Stimulated activated effector memory CD8-positive, alpha-beta T cell treated with anti-CD3 and anti-CD28 coated beads, Interleukin-12 subunit alpha, Interleukin-12 subunit beta, amount 100 ng/mL, for 72 hours (primary cell): ENCODE data around the gene CD47.

Source experiments
- ATAC-seq: fragments of 150-1000 bp; cut with Tn5 transposase; 2 replicates; pipeline ENCODE4 v1.10.0; 2021
- DNase-seq, 2 donors: peaks; one replicate each; pipeline ENCODE4 v3.0.0; 2021 to 2022; ENCODE audit warnings: low spot score in 2 of 2
- H3K27ac Mint-ChIP-seq: one replicate; pipeline ENCODE4 v1.8.0; 2022; ENCODE audit warnings: mild to moderate bottlenecking, mixed read lengths
- H3K36me3 Mint-ChIP-seq: one replicate; pipeline ENCODE4 v1.8.0; 2022; ENCODE audit warnings: mild to moderate bottlenecking, mixed read lengths
- H3K4me1 Mint-ChIP-seq: one replicate; pipeline ENCODE4 v1.8.0; 2022; ENCODE audit warnings: mixed read lengths
- H3K4me3 Mint-ChIP-seq: one replicate; pipeline ENCODE4 v1.8.0; 2022; ENCODE audit warnings: mild to moderate bottlenecking, mixed read lengths
- H3K9me3 Mint-ChIP-seq: one replicate; pipeline ENCODE4 v1.8.0; 2022; ENCODE audit warnings: mixed read lengths

CD47 gene

DNA sequence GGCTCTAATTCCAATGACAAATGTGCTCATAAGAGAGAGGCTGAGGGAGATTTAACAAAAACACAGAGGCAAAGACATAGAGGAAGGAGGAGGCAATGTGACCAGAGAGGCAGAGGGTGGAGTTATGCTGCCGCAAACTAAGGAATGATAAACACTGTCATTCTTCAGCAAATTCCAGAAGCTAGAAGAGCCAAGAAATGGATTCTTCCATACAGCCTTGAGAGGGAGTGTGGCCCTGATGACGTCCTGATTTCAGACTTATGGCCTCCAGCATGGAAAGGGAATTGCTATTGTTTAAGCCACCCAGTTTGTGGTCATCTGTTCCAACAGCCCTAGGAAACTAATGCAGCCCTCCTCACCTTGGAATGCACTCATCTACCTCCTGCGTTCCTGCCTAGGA is 30.5 kb downstream of the CD47 start:
- H3K4me3 Mint-ChIP-seq, result no peak overlapping the region
- DNase-seq (no peak), ATAC-seq (no peak)
- H3K36me3 Mint-ChIP-seq, result peaks cover 100% of the 10 kb centered on the region
- H3K9me3 Mint-ChIP-seq, result no peaks in the 10 kb centered on the region
- peaks cover 40% of the 10 kb centered on the region for H3K4me1 Mint-ChIP-seq
- no peak overlapping the region for H3K27ac Mint-ChIP-seq

DNA sequence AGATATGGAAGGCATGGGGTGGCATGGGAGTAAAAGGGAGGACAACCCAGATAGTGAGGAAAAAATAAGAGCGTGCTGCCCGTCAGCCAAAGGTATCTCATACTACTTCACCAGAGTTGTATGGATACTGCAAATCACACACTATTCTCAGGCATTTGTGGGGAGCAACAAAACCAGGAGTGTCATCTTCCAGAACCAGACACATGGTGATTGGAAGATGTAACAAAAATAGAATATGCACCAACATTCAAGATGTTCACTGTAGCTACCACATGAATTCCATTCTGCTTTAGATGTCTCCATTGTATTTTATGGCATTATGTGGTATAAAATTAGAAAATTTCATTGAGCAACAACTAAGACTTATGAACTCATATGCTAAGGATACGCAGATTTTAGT is 34.9 kb downstream of the CD47 start:
- H3K27ac Mint-ChIP-seq, result no peak overlapping the region
- H3K4me1 Mint-ChIP-seq, result peaks cover 40% of the 10 kb centered on the region
- peaks cover 100% of the 10 kb centered on the region for H3K36me3 Mint-ChIP-seq
- DNase-seq (no peak), ATAC-seq (no peak)
- H3K9me3 Mint-ChIP-seq, result no peaks in the 10 kb centered on the region
- H3K4me3 Mint-ChIP-seq, result no peak overlapping the region

DNA sequence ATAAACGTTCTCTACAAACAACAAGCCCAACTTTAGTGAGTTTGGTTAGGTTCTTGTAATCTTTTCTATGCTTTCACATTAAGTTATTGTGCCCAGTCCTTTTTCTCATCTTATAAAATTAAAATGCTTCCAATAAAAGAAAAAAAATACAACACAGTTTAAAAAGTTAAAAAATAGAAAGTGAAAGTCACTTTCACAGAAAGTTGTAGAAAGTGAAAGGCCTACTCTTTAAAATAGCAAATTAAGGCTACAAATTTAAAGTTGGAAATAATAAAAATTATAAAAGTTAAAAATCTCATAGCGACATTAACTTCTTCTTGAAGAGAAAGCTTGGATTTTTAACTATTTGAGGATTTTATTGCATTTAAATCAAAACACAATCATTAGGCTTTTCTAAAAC is 35.9 kb downstream of the CD47 start:
- H3K36me3 Mint-ChIP-seq, result peaks cover 100% of the 10 kb centered on the region

DNA sequence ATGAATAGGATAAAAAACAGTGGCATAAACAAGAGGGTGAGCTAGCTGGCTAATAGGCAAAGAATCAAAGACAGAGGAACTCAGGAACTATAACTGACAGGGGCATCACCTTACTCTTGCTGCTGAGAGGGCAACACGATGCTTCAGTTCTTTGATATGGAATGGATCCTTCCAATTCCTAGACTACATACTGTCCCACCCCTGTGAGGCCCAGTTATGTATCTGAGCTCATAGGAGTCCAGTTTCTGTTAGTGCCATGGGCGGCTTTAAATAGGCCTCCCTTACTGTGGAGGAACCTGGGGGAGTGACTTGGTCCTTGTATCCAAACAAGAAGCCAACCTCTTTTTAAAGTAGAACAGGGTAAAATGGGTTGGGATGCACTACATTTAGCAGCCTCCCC is 37.3 kb downstream of the CD47 start:
- no peak for DNase-seq
- ATAC-seq, result no peak
- Mint-ChIP-seq H3K4me1 (peaks cover 32% of the 10 kb centered on the region), H3K27ac (peak overlapping the region; percentile 51), H3K4me3 (no peak overlapping the region), H3K9me3 (no peaks in the 10 kb centered on the region), H3K36me3 (peaks cover 100% of the 10 kb centered on the region)

More for the DNA sequence above, 35.9 kb downstream of the CD47 start:
- ATAC-seq, result no peak
- no peak for DNase-seq
- Mint-ChIP-seq H3K4me1 (peaks cover 30% of the 10 kb centered on the region), H3K9me3 (no peaks in the 10 kb centered on the region), H3K27ac (no peak overlapping the region), H3K4me3 (no peak overlapping the region)

DNA sequence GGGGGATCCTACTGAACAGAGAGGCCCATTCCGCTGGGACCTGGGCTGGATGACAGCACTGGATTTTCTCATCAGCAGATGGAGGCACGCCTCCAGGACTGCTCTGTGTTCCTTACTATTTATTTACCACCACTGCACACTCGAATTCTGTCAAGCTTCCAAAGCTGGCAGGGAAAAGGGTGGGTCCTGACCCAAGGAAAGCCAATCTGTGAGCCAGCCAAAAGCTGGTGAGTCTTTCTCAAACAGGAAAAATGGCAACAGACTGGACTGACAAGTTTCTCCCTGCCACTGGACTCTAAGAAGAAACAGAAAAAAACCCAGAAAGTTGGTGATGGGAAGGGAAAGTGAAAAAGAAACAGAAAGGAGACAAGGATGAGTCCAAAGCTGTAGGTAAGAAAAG is 37.8 kb downstream of the CD47 start:
- ATAC-seq (no peak), DNase-seq (no peak)
- Mint-ChIP-seq H3K4me1 (peaks cover 36% of the 10 kb centered on the region), H3K27ac (peak overlapping the region; percentile 51), H3K36me3 (peaks cover 100% of the 10 kb centered on the region), H3K9me3 (no peaks in the 10 kb centered on the region), H3K4me3 (no peak overlapping the region)

DNA sequence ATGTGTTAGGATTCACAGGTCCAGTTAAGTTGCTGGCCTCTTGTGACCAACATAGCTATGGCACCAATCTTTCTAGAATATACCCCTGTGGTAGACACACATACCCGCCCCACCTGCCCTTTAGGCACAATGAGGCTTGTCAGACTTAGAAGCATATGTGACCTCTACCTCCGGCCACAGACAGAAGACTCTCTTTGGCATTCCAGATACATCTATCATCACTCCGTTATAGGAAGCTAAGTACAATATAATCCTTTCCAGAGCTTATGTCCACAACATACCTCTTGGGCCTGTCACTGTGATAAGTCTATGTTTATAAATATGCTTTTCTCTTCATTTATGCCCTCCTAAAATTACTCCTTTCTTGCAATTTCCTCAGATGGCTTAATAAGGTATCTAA is 39.8 kb downstream of the CD47 start:
- no peak overlapping the region for H3K4me3 Mint-ChIP-seq
- no peak for DNase-seq
- H3K27ac Mint-ChIP-seq, result peak overlapping the region; percentile 41
- peaks cover 100% of the 10 kb centered on the region for H3K36me3 Mint-ChIP-seq
- H3K9me3 Mint-ChIP-seq, result no peaks in the 10 kb centered on the region
- peaks cover 56% of the 10 kb centered on the region for H3K4me1 Mint-ChIP-seq
- no peak for ATAC-seq

DNA sequence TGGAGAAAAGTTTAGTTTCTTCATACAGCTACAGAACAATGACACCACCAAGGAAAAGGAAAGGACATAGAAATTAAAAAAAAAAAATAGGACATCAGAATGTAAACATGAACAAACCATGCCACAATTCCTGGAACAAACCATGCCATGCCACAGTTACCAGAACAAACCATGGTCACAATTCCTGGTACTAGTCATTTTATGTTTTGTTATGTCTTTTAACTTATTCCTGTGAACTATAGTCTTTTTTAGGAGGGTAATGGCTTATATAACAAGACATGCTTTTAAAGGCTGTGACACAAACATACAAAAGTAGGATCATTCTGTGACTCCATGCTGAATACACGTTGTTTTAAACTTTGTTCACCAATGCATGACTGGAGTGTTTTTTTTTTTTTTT is 42.8 kb downstream of the CD47 start:
- no peaks in the 10 kb centered on the region for H3K9me3 Mint-ChIP-seq
- no peak for DNase-seq
- H3K36me3 Mint-ChIP-seq, result peaks cover 98% of the 10 kb centered on the region
- peak overlapping the region; percentile 85 for H3K27ac Mint-ChIP-seq
- peak; percentile 63 for ATAC-seq
- peaks cover 57% of the 10 kb centered on the region for H3K4me1 Mint-ChIP-seq
- H3K4me3 Mint-ChIP-seq, result no peak overlapping the region

DNA sequence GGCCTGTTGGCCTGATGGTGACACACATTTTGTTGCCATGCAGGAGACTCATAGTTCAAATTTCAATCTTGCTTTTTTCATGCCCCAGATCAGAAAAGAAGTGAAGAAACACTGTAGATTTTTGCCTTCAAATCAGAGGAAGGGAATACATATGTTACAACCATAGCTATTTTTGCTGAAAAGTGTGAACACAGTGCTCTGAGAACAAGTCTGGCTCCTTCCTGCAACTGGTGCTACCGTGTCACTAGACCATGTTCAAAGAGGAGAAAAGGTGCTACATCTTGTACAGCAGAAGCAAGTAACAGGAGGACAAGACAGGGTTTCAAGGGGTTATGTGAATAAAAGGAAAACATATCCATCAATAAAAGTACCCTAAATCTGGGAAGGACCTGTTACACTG is 44.6 kb downstream of the CD47 start:
- peaks cover 46% of the 10 kb centered on the region for H3K4me1 Mint-ChIP-seq
- peak overlapping the region; percentile 85 for H3K27ac Mint-ChIP-seq
- H3K36me3 Mint-ChIP-seq, result peaks cover 97% of the 10 kb centered on the region
- no peak overlapping the region for H3K4me3 Mint-ChIP-seq
- DNase-seq (no peak), ATAC-seq (no peak)
- no peaks in the 10 kb centered on the region for H3K9me3 Mint-ChIP-seq

DNA sequence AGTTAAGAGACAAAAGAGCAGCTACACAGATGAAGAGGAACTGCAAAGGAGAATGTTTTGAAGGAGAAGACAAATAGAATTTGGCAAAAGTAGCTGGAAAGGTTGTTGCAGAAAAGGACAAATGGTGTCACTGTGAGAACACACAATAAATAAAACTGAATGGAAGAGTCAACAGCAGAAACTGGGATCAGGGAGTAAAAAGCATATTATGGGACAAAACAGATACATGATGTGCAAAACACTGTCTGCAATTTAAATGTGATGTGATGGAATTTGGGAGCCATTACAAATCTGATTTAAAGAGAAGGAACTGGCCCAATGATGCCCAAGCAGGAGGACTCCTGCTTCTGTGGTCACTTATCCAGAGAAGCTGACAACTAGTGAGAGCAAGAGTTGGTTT is 46.1 kb downstream of the CD47 start:
- DNase-seq (no peak), ATAC-seq (no peak)
- H3K4me3 Mint-ChIP-seq, result no peak overlapping the region
- peaks cover 96% of the 10 kb centered on the region for H3K36me3 Mint-ChIP-seq
- H3K9me3 Mint-ChIP-seq, result no peaks in the 10 kb centered on the region
- peak overlapping the region; percentile 17 for H3K27ac Mint-ChIP-seq
- H3K4me1 Mint-ChIP-seq, result peaks cover 46% of the 10 kb centered on the region

DNA sequence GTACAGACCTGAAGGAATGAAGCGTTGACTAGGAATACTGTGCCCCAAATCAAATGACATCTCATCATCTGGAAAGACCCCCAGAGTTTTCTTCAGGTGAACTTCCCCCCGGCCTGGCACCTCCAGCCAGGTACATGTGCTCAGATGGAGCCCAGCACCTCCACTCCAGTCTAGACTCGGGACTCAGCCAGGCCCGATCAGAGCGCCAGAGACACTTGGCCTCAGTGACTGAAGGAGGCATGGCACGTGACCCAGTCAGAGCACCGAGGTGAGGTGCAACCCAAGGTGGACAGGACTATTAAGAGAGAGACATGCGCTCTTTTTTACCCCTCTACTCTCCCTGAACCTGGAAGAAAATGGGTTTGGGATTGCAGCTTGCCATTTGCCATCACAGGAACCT is 48.5 kb downstream of the CD47 start:
- Mint-ChIP-seq H3K9me3 (no peaks in the 10 kb centered on the region), H3K4me3 (no peak overlapping the region), H3K4me1 (peaks cover 27% of the 10 kb centered on the region), H3K27ac (peak overlapping the region; percentile 32), H3K36me3 (peaks cover 90% of the 10 kb centered on the region)
- ATAC-seq (no peak), DNase-seq (no peak)

DNA sequence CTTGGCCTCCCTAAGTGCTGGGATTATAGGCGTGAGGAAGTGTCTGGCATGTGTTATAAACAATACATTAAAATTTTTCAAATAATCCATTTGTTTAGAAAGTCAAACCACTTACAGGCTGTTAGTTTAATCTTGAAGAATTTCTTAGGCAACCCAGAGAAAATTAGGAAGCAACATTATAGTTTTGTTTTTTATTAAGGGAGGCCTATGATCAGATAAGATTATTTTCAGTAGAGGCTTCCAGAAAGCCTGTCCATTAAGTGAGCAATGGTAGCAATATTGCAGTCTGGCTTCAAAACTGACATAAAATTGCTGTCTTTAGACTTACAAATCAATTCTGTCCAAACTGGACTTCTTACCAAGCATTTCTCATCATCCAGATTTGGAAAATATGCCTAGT is 49.6 kb downstream of the CD47 start:
- peak overlapping the region; percentile 58 for H3K27ac Mint-ChIP-seq

DNA sequence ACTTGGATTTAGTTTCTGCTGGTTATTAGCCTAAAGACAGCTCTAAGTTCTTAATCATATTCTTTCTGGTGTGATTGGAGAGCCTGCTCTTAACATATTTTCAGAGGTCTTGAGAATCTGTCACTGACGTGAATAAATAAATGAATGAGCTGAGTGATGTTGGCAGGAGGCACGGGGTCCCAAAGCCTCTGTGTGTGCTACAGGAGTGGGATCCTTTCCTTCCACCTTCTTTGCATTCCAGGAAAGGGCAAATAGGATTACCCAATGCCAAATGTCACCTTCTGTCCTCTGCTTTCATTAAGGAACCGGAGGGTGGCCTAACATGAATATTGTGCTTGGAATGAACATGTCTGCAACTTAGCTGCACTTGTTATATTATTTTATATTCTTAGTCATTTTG is 53.1 kb downstream of the CD47 start:
- H3K4me1 Mint-ChIP-seq, result peaks cover 16% of the 10 kb centered on the region
- no peak for ATAC-seq
- no peaks in the 10 kb centered on the region for H3K9me3 Mint-ChIP-seq
- H3K4me3 Mint-ChIP-seq, result no peak overlapping the region
- no peak for DNase-seq
- peak overlapping the region; percentile 68 for H3K27ac Mint-ChIP-seq
- H3K36me3 Mint-ChIP-seq, result peaks cover 70% of the 10 kb centered on the region

More for the DNA sequence above, 49.6 kb downstream of the CD47 start:
- no peak overlapping the region for H3K4me3 Mint-ChIP-seq
- peaks cover 80% of the 10 kb centered on the region for H3K36me3 Mint-ChIP-seq
- H3K4me1 Mint-ChIP-seq, result peaks cover 25% of the 10 kb centered on the region
- no peaks in the 10 kb centered on the region for H3K9me3 Mint-ChIP-seq
- no peak for ATAC-seq
- no peak for DNase-seq

DNA sequence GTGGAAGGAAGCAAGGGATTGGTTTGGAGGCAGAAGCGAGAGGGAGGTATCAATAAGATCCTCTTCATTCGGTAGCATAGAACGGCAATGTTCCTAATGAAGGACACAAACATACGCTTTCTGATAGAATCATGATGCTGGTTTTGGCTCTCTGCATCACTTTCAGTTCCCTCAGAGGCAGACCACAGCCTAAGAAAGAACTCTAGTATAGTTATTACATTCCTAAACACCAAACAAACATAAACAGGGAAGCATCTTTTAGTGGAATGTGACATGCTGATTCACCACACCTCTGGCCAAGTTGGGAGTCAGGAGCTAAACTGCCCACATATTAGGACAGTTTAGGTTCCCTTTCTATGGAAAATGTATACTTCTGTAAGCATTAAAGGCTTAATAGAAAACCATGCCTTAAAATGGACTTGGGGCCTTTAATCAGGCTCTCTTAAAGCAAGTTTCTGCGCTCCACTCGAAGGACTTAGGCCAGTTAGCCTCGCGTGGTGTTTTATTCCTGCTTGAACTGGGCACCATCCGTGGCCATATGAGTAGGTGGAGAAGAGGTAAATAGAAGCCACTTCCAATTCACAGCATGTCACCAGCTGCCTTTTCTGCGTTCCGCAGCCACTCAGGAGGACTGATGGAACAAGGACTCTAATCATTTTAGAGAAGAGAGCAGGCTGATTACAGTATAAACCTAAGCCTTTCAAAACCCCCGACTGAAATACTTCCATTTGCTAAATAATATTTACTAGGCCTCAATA is 53.7 kb downstream of the CD47 start:
- Mint-ChIP-seq H3K27ac (peak overlapping the region; percentile 68), H3K9me3 (no peaks in the 10 kb centered on the region), H3K4me1 (peaks cover 16% of the 10 kb centered on the region), H3K36me3 (peaks cover 70% of the 10 kb centered on the region), H3K4me3 (no peak overlapping the region)
- no peak for DNase-seq
- ATAC-seq, result no peak

DNA sequence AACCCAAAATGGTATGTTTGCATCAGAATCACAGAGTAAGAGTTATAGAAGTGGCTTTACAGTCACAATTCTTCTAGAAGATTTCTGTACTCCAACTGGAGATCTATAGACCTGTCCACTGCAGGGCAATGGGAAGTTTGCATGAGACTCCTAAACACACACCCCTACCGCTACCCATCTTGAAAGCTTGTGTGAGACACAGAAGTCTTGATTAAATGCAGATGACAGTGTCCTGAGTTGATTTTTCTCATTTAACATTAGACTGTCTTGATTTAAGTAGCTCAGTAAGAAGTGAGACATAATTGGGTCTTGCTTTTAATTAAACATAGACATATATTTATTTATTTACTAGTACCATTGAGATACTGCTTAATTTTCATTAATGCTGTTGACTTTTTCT is 54.4 kb downstream of the CD47 start:
- H3K4me1 Mint-ChIP-seq, result peaks cover 16% of the 10 kb centered on the region
- H3K36me3 Mint-ChIP-seq, result peaks cover 63% of the 10 kb centered on the region
- DNase-seq, result peak in 1 of 2 donors; percentile 37
- no peak overlapping the region for H3K4me3 Mint-ChIP-seq
- no peaks in the 10 kb centered on the region for H3K9me3 Mint-ChIP-seq
- ATAC-seq, result no peak
- peak overlapping the region; percentile 68 for H3K27ac Mint-ChIP-seq

DNA sequence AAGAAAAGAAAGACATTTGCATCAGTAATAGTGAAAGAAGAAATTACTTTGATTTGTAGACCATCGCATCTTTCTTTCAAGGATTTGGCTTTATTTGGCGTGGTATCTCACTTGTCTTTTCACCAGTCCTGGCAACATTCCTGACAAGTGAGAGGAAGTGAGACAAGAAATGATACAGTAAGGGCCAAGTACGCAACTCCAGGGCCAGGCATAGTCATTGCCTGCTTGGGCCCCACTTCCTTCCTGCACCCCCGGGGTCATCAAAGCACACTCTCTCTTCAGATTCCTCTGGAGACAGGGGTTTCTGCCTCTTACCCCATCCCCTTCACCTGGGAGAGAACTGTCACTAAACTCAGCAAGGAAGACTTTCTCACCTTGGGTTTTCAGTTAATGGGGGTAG is 55.1 kb downstream of the CD47 start:
- H3K9me3 Mint-ChIP-seq, result no peaks in the 10 kb centered on the region
- H3K4me3 Mint-ChIP-seq, result no peak overlapping the region
- H3K4me1 Mint-ChIP-seq, result peaks cover 16% of the 10 kb centered on the region
- H3K36me3 Mint-ChIP-seq, result peaks cover 56% of the 10 kb centered on the region
- ATAC-seq, result no peak
- DNase-seq, result peak in 1 of 2 donors; percentile 40
- H3K27ac Mint-ChIP-seq, result peak overlapping the region; percentile 37

DNA sequence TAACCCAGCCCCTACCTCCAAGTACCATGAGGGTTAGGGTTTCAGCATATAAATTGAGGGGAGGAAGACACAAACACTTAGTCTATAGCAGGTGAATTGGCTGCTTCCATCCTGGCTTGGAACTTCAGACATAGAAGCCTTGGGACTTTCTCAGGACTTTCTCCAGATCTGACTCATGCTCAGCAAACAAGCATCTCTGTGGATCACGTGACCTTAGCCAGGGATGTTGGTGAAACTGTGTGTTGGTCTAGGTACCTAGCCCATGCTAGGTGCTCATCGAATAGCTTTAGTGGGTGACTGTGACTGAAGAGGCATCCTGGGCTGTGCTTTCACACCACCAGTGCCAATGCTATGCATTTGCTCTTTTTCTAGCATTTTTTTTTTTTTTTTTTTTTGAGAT is 58.9 kb downstream of the CD47 start:
- Mint-ChIP-seq H3K4me1 (peaks cover 14% of the 10 kb centered on the region), H3K9me3 (no peaks in the 10 kb centered on the region), H3K27ac (no peak overlapping the region), H3K4me3 (no peak overlapping the region), H3K36me3 (peaks cover 29% of the 10 kb centered on the region)
- ATAC-seq (no peak), DNase-seq (no peak)
